Right lung (tissue), 5 donors: ENCODE measurements around the gene VPS54. TPM values are rescaled to one million over a fixed set of nuclear protein-coding genes. Genes with fewer than 3 reads are reported as not detected.
"Not testable (repeated sequence)": the region's sequence is repeated elsewhere in the genome, so short reads cannot be mapped to it uniquely, and the experiment has no call there.

Experiments used
- DNase-seq, 2 donors: peaks; one replicate each; pipeline ENCODE4 v3.0.0-alpha.2; 2013
- polyA plus RNA-seq, 5 donors: library from polyadenylated mRNA; unstranded; fragments of 120-200 nt; gene quantifications; one replicate each; pipeline versions ENCODE4 v1.2.1 to v1.2.3, GENCODE V29; 2013; ENCODE audit warnings: inconsistent platforms in 1 of 5, low replicate concordance in 1 of 5; ENCODE audit not compliant: insufficient read length in 5 of 5, insufficient read depth in 1 of 5

Gene VPS54
- polyA plus RNA-seq, 5 donors, result 37.5 to 53.2 (median 49.8) TPM

DNA sequence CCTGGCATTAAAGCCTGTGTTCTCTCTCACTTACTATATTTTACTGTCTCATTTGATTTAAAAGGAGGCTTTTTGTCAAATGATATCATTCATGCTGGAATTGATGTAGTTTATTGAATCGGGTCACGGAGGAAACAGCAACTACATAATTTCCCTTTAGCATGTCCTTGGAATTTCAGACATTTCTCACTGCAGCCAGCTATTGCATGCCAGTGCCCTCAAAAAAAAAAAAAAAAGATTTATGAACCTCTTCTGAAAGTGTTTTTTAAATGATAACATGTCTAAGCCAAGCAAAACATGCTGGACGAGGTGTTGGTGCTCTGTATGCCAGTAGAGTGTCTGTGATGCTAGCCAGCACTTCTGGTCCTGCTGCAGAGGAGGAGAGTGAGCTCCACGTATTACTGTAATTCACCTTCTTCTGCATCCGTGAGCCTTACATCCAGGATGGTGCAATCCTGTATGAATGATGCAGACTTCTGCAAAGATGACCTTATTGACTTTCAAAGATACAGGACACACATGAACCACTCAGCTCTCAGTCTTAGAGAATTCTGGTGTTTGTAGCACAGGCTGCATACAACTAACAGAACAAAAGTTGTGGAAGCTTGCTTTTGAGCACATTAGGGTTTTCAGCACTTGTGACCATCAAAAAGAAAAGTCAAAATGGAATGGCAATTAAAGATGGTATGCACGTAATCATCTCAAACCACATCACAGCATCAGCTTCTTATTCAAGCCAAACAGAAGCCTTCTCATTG, 146.5 kb downstream of the VPS54 start:
- no peak for DNase-seq

DNA sequence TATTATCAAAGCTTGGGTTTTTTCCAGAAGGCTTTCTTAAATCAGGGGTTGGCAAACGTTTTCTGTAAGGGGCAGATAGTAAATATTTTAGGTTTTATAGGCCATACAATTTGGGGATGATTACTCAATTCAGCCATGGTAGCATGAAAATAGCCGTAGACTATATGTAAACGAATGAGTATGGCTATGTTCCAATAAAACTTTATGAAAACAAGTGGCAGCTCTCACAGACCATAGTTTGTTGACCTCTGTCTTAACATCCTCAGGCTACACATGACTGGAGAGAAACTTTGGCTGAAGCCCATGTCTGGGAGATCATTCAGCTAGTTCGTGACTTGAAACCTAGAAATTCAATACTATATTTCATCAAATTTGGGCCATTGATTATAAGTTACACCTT, 147.4 kb downstream of the VPS54 start:
- DNase-seq, result no peak

DNA sequence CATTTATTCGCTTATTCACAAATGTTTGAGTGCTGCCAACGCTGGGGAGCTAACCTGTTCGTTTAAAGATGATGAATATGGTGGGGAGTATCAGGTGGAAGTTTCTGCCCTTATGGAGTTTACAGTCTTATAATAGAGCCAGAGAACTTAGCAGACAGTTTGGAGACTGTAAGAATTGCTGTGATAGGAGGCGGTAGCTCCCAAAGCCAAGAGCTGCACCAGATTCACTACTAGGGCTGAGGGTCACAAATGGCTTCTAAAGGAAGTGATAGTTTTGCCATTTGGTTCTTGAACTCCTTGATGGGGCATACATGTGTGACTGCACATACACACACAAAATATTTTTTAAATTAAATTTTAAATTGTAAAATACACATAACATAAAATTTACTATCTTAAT, 148.5 kb downstream of the VPS54 start:
- DNase-seq, result no peak

DNA sequence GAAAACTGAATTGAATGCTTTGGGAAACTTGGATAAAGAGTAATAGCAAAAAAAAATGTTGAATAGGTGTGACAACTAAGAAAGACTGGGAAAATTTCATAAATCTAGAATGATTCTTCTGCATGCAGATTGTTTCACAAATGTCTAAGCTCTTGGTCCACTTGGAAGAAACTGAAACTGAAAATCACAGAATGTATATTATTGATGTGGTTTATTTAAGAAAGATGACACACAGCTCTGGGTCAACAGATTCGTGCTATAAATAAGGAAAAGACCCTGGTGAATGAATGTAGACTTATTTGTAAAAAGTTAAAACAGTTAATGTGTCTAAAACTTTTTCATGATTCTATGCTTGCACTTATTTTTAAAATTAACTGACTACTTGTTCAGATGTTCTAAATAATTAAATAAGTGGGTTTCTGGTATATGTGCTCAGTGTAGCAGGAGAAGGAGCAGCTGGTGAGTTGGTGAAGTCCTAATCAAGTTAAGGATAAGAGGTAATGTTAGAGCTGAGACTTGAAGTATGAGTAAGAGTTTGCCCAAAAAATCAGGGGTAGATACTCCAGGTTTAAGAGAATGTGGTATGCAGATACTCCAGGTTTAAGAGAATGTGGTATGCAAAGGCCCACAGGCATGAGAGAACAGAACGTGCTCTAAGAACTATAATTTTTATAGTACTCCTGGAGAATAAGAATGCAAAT, 153.1 kb downstream of the VPS54 start:
- DNase-seq, result no peak

DNA sequence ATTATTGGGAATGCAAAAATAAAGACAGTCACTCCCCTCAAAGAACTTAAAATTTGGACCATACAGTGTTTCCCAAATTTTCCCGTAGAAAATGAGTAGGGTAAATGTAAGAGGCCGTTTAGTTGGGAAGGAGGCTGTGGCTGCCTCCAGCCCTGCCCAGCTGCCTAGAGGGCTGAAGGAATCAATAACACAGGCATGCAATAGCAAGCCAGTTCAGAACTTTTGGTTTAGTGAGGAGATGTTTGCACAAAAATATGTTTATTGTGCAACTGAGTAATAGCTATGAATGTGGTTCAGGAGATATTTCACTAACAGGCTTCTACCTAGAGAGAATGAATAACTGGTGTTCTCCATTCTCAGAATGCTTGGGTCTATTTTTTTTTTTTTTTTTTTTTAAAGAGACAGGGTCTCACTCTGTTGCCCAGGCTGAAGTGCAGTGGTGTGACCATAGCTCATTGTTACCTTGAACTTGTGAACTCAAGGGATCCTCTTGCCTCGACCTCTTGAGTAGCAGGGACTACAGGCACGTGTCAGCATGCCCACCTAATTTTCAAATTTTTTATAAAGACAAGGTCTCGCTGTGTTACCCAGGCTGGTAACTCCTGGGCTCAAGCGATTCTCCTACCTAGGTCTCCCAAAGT, 153.9 kb downstream of the VPS54 start:
- no peak for DNase-seq

- DNase-seq, result no peak
Measured at GRCh38 chr2:63863707-63864106, 155.5 kb downstream of the VPS54 start.

- no peak for DNase-seq
Measured at GRCh38 chr2:63862806-63863205, 156.4 kb downstream of the VPS54 start.

DNA sequence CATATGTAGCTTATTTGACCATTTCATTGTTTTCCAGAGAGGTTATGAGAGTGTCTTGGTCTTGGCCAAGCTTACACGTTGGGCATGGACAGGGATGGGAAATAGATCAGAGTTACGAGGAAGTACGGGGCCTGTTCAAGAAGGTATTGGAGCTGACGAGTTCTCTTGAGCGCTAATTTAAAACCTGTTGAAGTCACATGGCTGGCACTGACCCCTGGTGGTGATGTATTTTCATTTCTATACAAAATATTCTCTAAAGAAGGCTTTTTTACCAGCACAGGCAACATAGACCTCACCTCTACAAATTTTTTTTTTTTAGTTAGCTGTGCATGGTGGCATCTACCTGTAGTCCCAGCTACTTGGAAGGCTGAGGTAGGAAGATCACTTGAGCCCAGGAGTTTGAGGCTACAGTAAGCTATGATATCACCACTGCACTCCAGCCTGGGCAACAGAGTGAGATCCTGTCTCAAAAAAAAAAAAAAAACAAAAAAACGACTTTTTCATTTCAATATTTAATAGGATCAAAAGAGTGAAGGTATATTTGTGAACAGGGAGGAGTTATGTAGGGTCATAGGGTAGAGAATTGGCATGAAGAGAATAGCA, 157.9 kb downstream of the VPS54 start:
- peak; percentile 33 to 34 for DNase-seq

- no peak for DNase-seq
Measured at GRCh38 chr2:63858291-63858690, 160.9 kb downstream of the VPS54 start.

GRCh38 chr2:63856303-63856603, 163.0 kb downstream of the VPS54 start:
- no peak for DNase-seq

DNA sequence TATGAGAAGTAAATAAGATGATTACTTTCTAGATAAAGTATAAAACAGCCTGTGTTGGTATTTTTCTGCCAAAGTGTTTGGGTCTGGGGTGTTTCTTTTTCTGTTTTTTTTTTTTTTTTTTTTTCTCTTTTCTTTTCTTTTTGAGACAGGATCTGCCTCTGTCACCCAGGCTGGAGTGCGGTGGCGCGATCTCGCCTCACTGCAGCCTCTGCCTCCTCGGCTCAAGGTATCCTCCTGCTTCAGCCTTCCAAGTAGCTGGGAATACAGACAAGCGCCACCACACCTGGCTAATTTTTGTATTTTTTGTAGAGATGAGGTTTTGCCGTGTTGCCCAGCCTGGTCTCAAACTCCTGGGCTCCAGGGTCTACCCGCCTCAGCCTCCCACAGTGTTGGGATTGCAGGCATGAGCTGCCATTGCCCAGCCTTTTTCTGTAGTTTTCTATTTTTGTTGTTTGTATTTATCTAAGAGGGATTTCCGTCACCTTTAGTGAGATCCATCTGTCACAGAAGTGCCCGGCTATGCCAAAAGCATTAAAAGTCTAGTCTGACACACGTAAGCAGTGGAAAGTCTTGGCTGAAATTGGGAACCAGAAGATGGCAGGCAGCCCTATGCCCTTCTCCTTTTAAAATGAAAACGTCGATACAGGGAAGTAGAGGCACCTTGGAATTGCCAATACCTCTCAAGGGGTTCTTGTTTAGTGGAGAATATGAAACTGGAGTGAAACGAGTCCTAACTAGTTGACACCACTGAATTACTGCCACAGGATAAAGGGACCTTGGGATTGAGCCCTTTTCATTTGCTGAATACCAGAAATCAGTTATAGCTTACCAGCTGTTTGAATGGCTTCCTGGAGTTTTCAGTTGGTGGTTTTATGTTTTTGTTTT, 163.6 kb downstream of the VPS54 start:
- DNase-seq, result no peak

DNA sequence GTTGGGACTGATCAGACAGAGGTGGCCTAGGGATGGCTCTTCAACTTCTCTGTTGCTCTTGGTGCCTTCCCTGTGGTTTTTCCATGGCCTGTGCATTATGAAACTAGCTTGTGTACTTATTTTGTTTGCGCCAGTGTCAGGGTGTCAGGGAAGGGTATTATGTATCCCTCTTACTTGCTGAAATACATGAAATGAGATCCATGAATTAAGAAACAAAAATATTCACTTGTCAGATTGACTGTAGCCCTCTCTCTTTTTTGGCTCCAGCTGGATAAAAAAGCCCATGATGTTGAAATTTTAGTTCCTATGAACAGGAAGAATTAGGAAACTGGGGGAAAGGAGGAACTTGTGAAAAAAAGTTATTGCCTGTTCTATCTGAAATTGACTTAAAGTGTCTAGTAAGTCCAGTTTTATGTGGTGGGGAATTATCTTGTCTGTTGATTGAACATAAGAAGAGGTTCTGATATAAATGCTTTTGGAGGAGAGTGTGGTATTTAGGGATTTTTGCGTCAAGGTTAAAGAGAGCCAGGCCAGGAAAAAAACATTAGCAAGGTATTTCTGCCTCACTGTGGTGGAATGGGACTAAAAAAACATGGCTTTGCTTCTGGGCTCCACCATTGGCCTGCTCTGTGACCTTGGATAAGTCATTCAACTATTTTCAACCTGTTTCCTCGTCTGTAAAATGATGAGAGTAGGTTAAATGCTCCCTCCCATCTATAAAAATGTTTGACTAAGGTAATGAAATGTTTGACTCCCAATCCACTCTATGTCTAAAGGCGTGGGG, 165.5 kb downstream of the VPS54 start:
- no peak for DNase-seq

DNA sequence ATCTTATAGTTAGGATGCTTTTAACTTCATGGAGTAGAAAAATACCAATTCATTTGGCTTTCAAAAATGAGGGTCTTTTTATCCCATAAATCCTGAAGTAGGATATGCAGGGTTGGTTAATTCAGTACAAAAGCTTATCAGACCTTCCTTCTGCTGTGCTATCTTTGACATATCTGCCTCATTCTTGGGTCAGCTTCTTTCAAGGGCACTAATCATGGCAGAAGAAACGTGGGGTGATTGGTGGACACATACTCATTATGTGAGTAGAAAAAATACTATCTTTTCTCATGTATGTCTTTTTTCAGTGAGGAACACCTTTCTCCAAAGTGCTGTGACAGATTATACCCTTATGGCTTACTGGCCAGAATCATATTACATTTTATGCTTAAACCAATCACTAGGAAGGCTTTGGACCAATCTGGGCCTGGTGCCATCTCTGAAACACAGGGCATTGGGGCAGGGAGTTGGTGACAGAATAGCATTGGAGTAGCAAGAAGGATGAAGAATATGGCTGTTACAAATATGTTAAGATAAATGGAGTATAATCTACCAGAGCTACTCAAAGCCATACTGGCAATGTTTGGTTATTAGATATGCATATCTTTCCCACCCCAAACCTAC, 167.4 kb downstream of the VPS54 start:
- no peak for DNase-seq

DNA sequence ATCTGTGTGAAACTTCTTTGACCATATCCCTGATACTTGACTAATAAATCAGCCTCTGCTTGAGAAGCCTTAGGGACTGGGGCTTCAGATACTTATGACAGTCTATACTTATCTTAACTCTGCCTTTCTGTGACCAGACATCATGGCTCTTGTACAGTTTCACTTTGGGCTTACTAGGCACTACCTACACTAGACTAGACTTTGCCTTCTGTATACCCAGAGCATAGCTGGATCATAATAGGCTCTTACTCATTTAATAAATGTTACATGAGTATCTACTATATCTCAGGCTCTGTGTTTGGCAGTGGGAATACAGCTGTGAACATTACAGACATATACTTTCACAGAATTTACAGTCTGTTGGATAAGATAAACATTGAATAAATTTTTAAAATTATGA, 168.6 kb downstream of the VPS54 start:
- DNase-seq, result no peak

GRCh38 chr2:63850204-63850571, 169.0 kb downstream of the VPS54 start:
- DNase-seq, result no peak

- no peak for DNase-seq
Measured at GRCh38 chr2:63849381-63850203, 169.6 kb downstream of the VPS54 start.

DNA sequence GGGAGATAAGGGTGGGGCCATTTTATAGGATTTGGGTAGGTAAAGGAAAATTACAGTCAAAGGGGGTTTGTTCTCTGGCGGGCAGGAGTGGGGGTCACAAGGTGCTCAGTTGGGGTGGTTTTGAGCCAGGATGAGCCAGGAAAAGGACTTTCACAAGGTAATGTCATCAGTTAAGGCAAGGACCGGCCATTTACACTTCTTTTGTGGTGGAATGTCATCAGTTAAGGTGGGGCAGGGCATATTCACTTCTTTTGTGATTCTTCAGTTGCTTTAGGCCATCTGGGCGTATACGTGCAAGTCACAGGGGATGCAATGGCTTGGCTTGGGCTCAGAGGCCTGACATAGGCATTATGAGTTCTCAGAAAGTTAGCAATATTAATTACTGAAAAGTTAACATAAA, 171.7 kb downstream of the VPS54 start:
- not testable (repeated sequence) for DNase-seq

- no peak for DNase-seq
Measured at GRCh38 chr2:63846487-63846886, 172.7 kb downstream of the VPS54 start.

GRCh38 chr2:63845866-63846265, 173.4 kb downstream of the VPS54 start:
- no peak for DNase-seq

DNA sequence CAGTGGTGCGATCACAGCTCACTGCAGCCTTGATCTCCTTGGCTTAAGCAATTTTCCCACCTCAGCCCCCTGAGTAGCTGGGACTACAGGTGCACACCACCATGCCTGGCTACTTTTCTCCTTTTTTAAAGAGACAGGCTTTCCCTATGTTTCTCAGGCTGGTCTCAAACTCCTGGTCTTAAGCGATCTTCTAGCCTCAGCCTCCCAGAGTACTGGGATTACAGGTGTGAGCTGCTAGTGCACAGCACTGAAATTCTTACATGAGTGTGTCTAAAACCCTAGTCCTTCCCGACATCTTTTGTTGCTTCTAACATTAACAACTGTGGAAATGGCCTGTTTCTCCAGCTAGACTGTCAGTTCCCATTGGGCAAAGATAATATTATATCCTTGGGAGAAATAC, 174.6 kb downstream of the VPS54 start:
- no peak for DNase-seq
